Spleen (tissue), 11 donors: ENCODE results near the gene MGRN1. TPM values are rescaled to one million over a fixed set of nuclear protein-coding genes. Genes with fewer than 3 reads are reported as not detected.

Experiments used
- DNase-seq: peaks from one replicate; pipeline ENCODE4 v3.0.0-alpha.2; 2020
- H3K27ac ChIP-seq, 8 donors: fragments of 200-600 bp; sonication (generic) in 7 of 8; 1 replicate in 4 of 8; 2 replicates in 4 of 8; pipeline versions ENCODE4 v1.5.0 to v1.8.0; 2016 to 2021; ENCODE audit warnings: inconsistent platforms in 4 of 8, mild to moderate bottlenecking in 4 of 8, moderate library complexity in 1 of 8
- H3K27me3 ChIP-seq, 7 donors: fragments of 200-600 bp; sonication (generic) in 6 of 7; replicated peaks in 1 of 7; 1 replicate in 4 of 7; 2 replicates in 3 of 7; pipeline versions ENCODE4 v1.5.0 to v1.8.0; 2016 to 2021; ENCODE audit warnings: inconsistent platforms in 3 of 7, mild to moderate bottlenecking in 1 of 7
- H3K36me3 ChIP-seq, 6 donors: fragments of 200-600 bp; sonication (generic) in 5 of 6; 1 replicate in 4 of 6; 2 replicates in 2 of 6; pipeline versions ENCODE4 v1.5.0 to v1.8.0; 2016 to 2021; ENCODE audit warnings: inconsistent platforms in 2 of 6
- H3K4me1 ChIP-seq, 6 donors: fragments of 200-600 bp; sonication (generic) in 5 of 6; 1 replicate in 3 of 6; 2 replicates in 3 of 6; pipeline versions ENCODE4 v1.5.0 to v1.8.0; 2016 to 2021; ENCODE audit warnings: inconsistent platforms in 3 of 6
- H3K4me3 ChIP-seq, 8 donors: fragments of 200-600 bp; sonication (generic) in 7 of 8; 1 replicate in 4 of 8; 2 replicates in 4 of 8; pipeline versions ENCODE4 v1.5.0 to v1.8.0; 2016 to 2021; ENCODE audit warnings: inconsistent platforms in 4 of 8, mild to moderate bottlenecking in 4 of 8, moderate library complexity in 2 of 8
- H3K9me3 ChIP-seq, 8 donors: fragments of 200-600 bp; sonication (generic) in 7 of 8; 1 replicate in 4 of 8; 2 replicates in 4 of 8; pipeline versions ENCODE4 v1.5.0 to v1.8.0; 2016 to 2021; ENCODE audit warnings: inconsistent platforms in 4 of 8
- CTCF ChIP-seq, 11 experiments: fragments of 200-600 bp in 7 of 11; fragments of 450-650 bp in 4 of 11; sonication (generic) in 4 of 11; IDR thresholded peaks in 8 of 11; conservative IDR thresholded peaks in 3 of 11; 1 replicate in 7 of 11; 2 replicates in 4 of 11; pipeline versions ENCODE4 v1.4.0 to v1.8.0; 2016 to 2021; ENCODE audit warnings: antibody characterized with exemption in 11 of 11, inconsistent platforms in 4 of 11, mild to moderate bottlenecking in 1 of 11
- POLR2A ChIP-seq, 3 donors: fragments of 450-650 bp; IDR thresholded peaks; one replicate each; pipeline ENCODE4 v1.5.1; 2017; ENCODE audit warnings: antibody characterized with exemption in 3 of 3, mild to moderate bottlenecking in 1 of 3
- POLR2AphosphoS5 ChIP-seq, 3 donors: sonication (generic); formaldehyde crosslinking; IDR thresholded peaks; one replicate each; pipeline ENCODE4 v1.5.1; 2017; ENCODE audit warnings: antibody characterized with exemption in 3 of 3
- WGBS, 5 donors: extraction: QIAGEN DNeasy Blood & Tissue Kit in 3 of 5; methylation state at CpG; one replicate each; pipeline versions ENCODE4 v1.1.5 to v1.1.7; 2013 to 2018; 5-methylcytosine and 5-hydroxymethylcytosine counted together
- intact Hi-C: fragments of 100-400 bp; cut with DNase I; formaldehyde crosslinking; loops from one replicate; pipeline ENCODE4 v1.15.0; 2023; ENCODE audit warnings: low total_unique reads
- polyA plus RNA-seq, 3 donors: library from polyadenylated mRNA; stranded (reverse); fragments of 200-250 nt; gene quantifications; one replicate each; pipeline ENCODE4 v1.2.1, GENCODE V29; 2013
- total RNA-seq, 7 donors: library from RNA; depleted of rRNA in 3 of 7; stranded (reverse); fragments of >200 nt in 3 of 7; fragmentation: NEBNext Ultra II Directional in 4 of 7; extraction: Animal tissue kit (Norgen Biotek cat#: 25700) in 4 of 7; gene quantifications; one replicate each; pipeline versions ENCODE4 v1.1.0 to v1.2.1, GENCODE V29; 2016 to 2021
- donor health status: healthy with polysubstance abuse.
- donor health status: DM: no; HTN: no; CAD: no; lungs with moderate emphysema.
- donor health status: DM: no; HTN: no; CAD: no.
- donor health status: Bipolar disorder and iron deficiency.
- donor health status: healthy.
- donor health status: DM: no; HTN: no; CAD: no.
- donor health status: DM: yes; HTN: yes; CAD: no.

The MGRN1 gene
- total and polyA plus RNA-seq, 10 donors, result 7.6 to 132 (median 75.1) TPM

DNA sequence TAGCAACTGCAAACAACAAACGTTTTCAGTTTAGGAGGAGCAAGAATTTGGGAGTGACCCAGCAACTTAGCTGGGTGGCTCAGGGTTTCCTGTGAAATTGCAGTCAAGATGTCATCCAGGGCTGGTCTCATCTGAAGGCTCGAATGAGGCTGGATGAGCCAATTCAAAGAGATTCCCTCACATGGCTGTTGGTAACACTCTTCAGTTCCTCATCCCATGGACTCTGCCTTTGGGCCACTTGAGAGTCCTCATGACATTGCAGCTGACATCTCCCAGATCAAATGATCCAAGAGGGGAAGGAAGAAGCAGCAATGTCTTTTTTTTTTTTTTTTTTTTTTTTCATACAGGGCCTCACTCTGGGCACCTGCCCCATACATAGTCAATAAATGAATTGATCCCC, 36.2 kb upstream of the MGRN1 start:
- intact Hi-C loops, result no loop called here
- no peaks in the 10 kb centered on the region for H3K36me3 ChIP-seq
- DNase-seq, result no peak
- H3K4me3 ChIP-seq, result no peak overlapping the region
- H3K27ac ChIP-seq, result no peak overlapping the region
- TF ChIP-seq CTCF (IDR thresholded peaks at IDR 0.05 in 8 of 11, conservative IDR thresholded peaks at IDR 0.05 in 3 of 11) (no peak), POLR2A (IDR thresholded peaks at IDR 0.05) (no peak), POLR2AphosphoS5 (IDR thresholded peaks at IDR 0.05) (no peak)
- peaks cover 0 to 7% (median 2%) of the 10 kb centered on the region in 6 donors for H3K4me1 ChIP-seq
- 78 to 86% (median 82%) methylated on average over 2 of the region's 2 CpGs for WGBS, 5 donors
- peaks cover 0 to 16% (median 0%) of the 10 kb centered on the region in 7 donors for H3K27me3 ChIP-seq
- peaks cover 0 to 10% (median 9%) of the 10 kb centered on the region in 8 donors for H3K9me3 ChIP-seq

DNA sequence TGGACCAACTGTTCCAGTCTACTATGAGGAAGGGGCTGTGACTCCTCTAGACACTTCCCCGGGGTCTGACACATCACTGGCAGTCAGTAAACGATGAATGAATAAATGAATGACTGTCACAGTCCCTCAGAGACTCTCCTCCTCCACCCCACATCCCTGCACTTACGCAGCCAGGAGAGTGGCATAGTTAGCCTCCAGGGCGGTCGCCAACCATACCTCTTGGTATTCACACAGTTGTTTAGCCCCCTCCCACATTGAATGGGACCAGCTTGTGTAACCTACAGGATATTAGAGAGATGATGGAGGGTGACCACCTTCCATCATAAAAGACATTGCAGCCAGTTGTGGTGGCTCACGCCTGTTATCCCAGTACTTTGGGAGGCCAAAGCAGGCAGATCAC, 35.7 kb upstream of the MGRN1 start:
- intact Hi-C loops, result no loop called here
- DNase-seq, result no peak
- Histone ChIP-seq H3K27ac (no peak overlapping the region), H3K27me3 (peaks cover 0 to 16% (median 0%) of the 10 kb centered on the region in 7 donors), H3K4me3 (no peak overlapping the region), H3K36me3 (no peaks in the 10 kb centered on the region), H3K4me1 (peaks cover 0 to 7% (median 2%) of the 10 kb centered on the region in 6 donors), H3K9me3 (peaks cover 0 to 10% (median 9%) of the 10 kb centered on the region in 8 donors)
- WGBS, 5 donors, result 93 to 98% (median 95%) methylated on average over 6 of the region's 6 CpGs
- no peak for TF ChIP-seq CTCF (IDR thresholded peaks at IDR 0.05 in 8 of 11, conservative IDR thresholded peaks at IDR 0.05 in 3 of 11)
- TF ChIP-seq POLR2AphosphoS5 (IDR thresholded peaks at IDR 0.05), result no peak
- no peak for TF ChIP-seq POLR2A (IDR thresholded peaks at IDR 0.05)

- no peaks in the 10 kb centered on the region for H3K4me1 ChIP-seq
- WGBS, 5 donors, result 73 to 83% (median 75%) methylated on average over 6 of the region's 6 CpGs
- H3K9me3 ChIP-seq, result peaks cover 0 to 10% (median 9%) of the 10 kb centered on the region in 8 donors
- H3K4me3 ChIP-seq, result no peak overlapping the region
- DNase-seq, result no peak
- TF ChIP-seq POLR2AphosphoS5 (IDR thresholded peaks at IDR 0.05) (no peak), CTCF (IDR thresholded peaks at IDR 0.05 in 8 of 11, conservative IDR thresholded peaks at IDR 0.05 in 3 of 11) (no peak), POLR2A (IDR thresholded peaks at IDR 0.05) (no peak)
- H3K36me3 ChIP-seq, result no peaks in the 10 kb centered on the region
- no peak overlapping the region for H3K27ac ChIP-seq
- intact Hi-C loops, result no loop called here
- H3K27me3 ChIP-seq, result peaks cover 0 to 9% (median 0%) of the 10 kb centered on the region in 7 donors
Observed at GRCh38 chr16:4591191-4591590, 33.4 kb upstream of the MGRN1 start.

DNA sequence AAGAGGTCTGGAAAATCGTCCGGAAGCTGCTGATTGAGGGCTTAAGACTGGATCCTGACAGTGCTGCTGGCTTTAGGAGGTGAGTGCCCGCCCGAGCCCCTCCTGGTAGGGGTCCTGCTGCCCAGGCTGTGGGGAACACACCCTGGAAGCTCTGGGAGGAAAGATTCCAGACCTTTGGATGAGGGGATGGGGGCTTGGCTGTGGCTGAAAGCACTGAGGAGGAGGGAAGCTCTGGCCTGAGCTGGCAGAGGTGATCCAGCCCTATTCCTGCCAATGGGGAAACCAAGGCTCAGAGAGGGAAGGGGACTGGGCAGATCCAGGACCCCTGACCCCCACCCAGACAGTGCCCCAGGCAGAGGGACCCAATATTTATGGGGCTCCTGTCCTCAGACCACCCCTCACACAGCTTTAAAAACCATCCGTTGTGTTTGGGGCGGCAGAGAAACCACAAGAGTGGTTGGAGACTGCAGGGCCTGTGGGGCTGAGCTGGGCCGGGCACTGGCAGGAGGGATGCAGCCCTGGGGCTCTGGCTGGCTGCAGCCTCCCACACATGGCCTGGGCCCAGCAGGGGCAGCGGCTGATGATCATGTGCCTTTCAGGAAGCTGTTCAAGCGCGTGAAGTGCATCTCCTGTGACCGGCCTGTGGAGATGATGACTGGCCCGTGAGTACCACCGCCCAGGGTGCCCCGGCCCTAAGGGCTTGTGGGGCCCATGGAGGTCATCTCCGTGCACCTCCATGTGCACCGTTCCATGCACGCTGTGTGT, 32.7 kb upstream of the MGRN1 start:
- intact Hi-C loops, result no loop called here
- Histone ChIP-seq H3K36me3 (no peaks in the 10 kb centered on the region), H3K27me3 (peaks cover 0 to 2% (median 0%) of the 10 kb centered on the region in 7 donors), H3K4me3 (no peak overlapping the region), H3K9me3 (peaks cover 0 to 10% (median 9%) of the 10 kb centered on the region in 8 donors), H3K4me1 (no peaks in the 10 kb centered on the region), H3K27ac (no peak overlapping the region)
- TF ChIP-seq CTCF (IDR thresholded peaks at IDR 0.05 in 8 of 11, conservative IDR thresholded peaks at IDR 0.05 in 3 of 11) (no peak), POLR2A (IDR thresholded peaks at IDR 0.05) (no peak)
- 82 to 88% (median 84%) methylated on average over 9 to 17 of the region's 17 CpGs for WGBS, 5 donors
- DNase-seq, result no peak
